Bronchial epithelial cell (primary cell): Measurements from ENCODE around the gene GALNT8. TPM values are rescaled to one million over a fixed set of nuclear protein-coding genes. Genes with fewer than 3 reads are reported as not detected.

Source experiments
- DNase-seq: peaks from one replicate; pipeline ENCODE4 v3.0.0-alpha.2; 2010; ENCODE audit warnings: low read depth
- FAIRE-seq: peaks from 2 replicates; lab custom pipeline; 2011; peaks lifted over from hg19 to GRCh38; lab: Jason Lieb, UNC
- H3K27me3 ChIP-seq: 2 replicates; pipeline ENCODE4 v1.5.1; 2011; ENCODE audit warnings: low read length; ENCODE audit not compliant: control insufficient read depth, insufficient read depth
- H3K36me3 ChIP-seq: 2 replicates; pipeline ENCODE4 v1.5.1; 2011; ENCODE audit warnings: low read length; ENCODE audit not compliant: control insufficient read depth, insufficient read depth
- H3K4me3 ChIP-seq: 2 replicates; pipeline ENCODE4 v1.5.1; 2011; ENCODE audit warnings: mild to moderate bottlenecking, low read depth, low read length, control low read depth
- CTCF ChIP-seq: IDR thresholded peaks from 2 replicates; pipeline ENCODE4 v1.5.1; 2011; ENCODE audit warnings: mild to moderate bottlenecking, moderate library complexity, low read length, control low read depth, inconsistent platforms; ENCODE audit not compliant: insufficient read depth, severe bottlenecking
- total RNA-seq: library from RNA; depleted of rRNA; stranded (reverse); fragments of >200 nt; gene quantifications from 2 replicates; pipeline ENCODE4 v1.2.1, GENCODE V29; 2014

GALNT8 gene
- total RNA-seq, 1 donor from 2014 or later: not detected

- no peaks in the 10 kb centered on the region for H3K27me3 ChIP-seq
- no peak for TF ChIP-seq CTCF
- no peaks in the 10 kb centered on the region for H3K36me3 ChIP-seq
- no peak overlapping the region for H3K4me3 ChIP-seq
- DNase-seq (no peak), FAIRE-seq (no peak)
Measured at GRCh38 chr12:4767186-4767585, 47.0 kb downstream of the GALNT8 start.

GRCh38 chr12:4768341-4768740 is 48.1 kb downstream of the GALNT8 start:
- Histone ChIP-seq H3K36me3 (no peaks in the 10 kb centered on the region), H3K27me3 (no peaks in the 10 kb centered on the region), H3K4me3 (no peak overlapping the region)
- no peak for FAIRE-seq
- no peak for TF ChIP-seq CTCF
- DNase-seq: no peak

GRCh38 chr12:4769073-4769472 is 48.9 kb downstream of the GALNT8 start:
- Histone ChIP-seq H3K36me3 (no peaks in the 10 kb centered on the region), H3K27me3 (no peaks in the 10 kb centered on the region), H3K4me3 (no peak overlapping the region)
- no peak for FAIRE-seq
- TF ChIP-seq CTCF: no peak
- DNase-seq: no peak

- H3K27me3 ChIP-seq: no peaks in the 10 kb centered on the region
- no peaks in the 10 kb centered on the region for H3K36me3 ChIP-seq
- no peak for TF ChIP-seq CTCF
- FAIRE-seq: peak; percentile 36
- no peak for DNase-seq
- no peak overlapping the region for H3K4me3 ChIP-seq
Measured at GRCh38 chr12:4771172-4771959, 51.2 kb downstream of the GALNT8 start.

- DNase-seq: no peak
- no peaks in the 10 kb centered on the region for H3K27me3 ChIP-seq
Measured at GRCh38 chr12:4771960-4772566, 51.9 kb downstream of the GALNT8 start.

More at GRCh38 chr12:4771960-4772566, 51.9 kb downstream of the GALNT8 start:
- no peak for FAIRE-seq
- no peak for TF ChIP-seq CTCF
- Histone ChIP-seq H3K4me3 (no peak overlapping the region), H3K36me3 (no peaks in the 10 kb centered on the region)
